HEK293 (cell line): ENCODE results near the gene PDE9A.

Experiments
- KLF1 ChIP-seq: fragments of 450-650 bp; formaldehyde crosslinking; IDR thresholded peaks from 2 replicates; pipeline ENCODE4 v1.5.1; 2016; ENCODE audit warnings: missing biosample characterization, missing genetic modification characterization
- KLF8 ChIP-seq: fragments of 450-650 bp; formaldehyde crosslinking; IDR thresholded peaks from 2 replicates; pipeline ENCODE4 v1.5.1; 2016; ENCODE audit warnings: missing biosample characterization, missing genetic modification characterization
- PRDM1 ChIP-seq: fragments of 450-650 bp; formaldehyde crosslinking; IDR thresholded peaks from 2 replicates; pipeline ENCODE4; 2016; ENCODE audit warnings: missing biosample characterization, missing genetic modification characterization
- SP3 ChIP-seq: fragments of 450-650 bp; formaldehyde crosslinking; IDR thresholded peaks from 2 replicates; pipeline ENCODE4 v1.5.1; 2016; ENCODE audit warnings: missing biosample characterization, missing genetic modification characterization
- ZBTB10 ChIP-seq: fragments of 450-650 bp; formaldehyde crosslinking; IDR thresholded peaks from 2 replicates; pipeline ENCODE4 v1.5.1; 2016; ENCODE audit warnings: missing biosample characterization, missing genetic modification characterization
- ZBTB17 ChIP-seq: fragments of 450-650 bp; formaldehyde crosslinking; IDR thresholded peaks from 2 replicates; pipeline ENCODE4 v1.5.1; 2016; ENCODE audit warnings: missing biosample characterization, missing genetic modification characterization
- ZBTB21 ChIP-seq: fragments of 450-650 bp; formaldehyde crosslinking; IDR thresholded peaks from 2 replicates; pipeline ENCODE4 v1.5.1; 2017; ENCODE audit warnings: missing biosample characterization, missing genetic modification characterization
- ZFHX2 ChIP-seq: fragments of 450-650 bp; formaldehyde crosslinking; conservative IDR thresholded peaks from 2 replicates; pipeline ENCODE4 v1.5.1; 2016; ENCODE audit warnings: missing biosample characterization, missing genetic modification characterization
- ZNF121 ChIP-seq: fragments of 450-650 bp; formaldehyde crosslinking; IDR thresholded peaks from 2 replicates; pipeline ENCODE4 v1.5.1; 2016; ENCODE audit warnings: missing biosample characterization, missing genetic modification characterization
- ZNF146 ChIP-seq: fragments of 450-650 bp; formaldehyde crosslinking; IDR thresholded peaks from 2 replicates; pipeline ENCODE4 v1.5.1; 2016; ENCODE audit warnings: missing biosample characterization, missing genetic modification characterization
- ZNF202 ChIP-seq: fragments of 450-650 bp; formaldehyde crosslinking; IDR thresholded peaks from 2 replicates; pipeline ENCODE4 v1.5.1; 2016; ENCODE audit warnings: missing biosample characterization, missing genetic modification characterization, borderline replicate concordance
- ZNF266 ChIP-seq: fragments of 450-650 bp; formaldehyde crosslinking; IDR thresholded peaks from 2 replicates; pipeline ENCODE4 v1.5.1; 2016; ENCODE audit warnings: missing biosample characterization, missing genetic modification characterization, low read depth
- ZNF292 ChIP-seq: fragments of 450-650 bp; formaldehyde crosslinking; IDR thresholded peaks from 2 replicates; pipeline ENCODE4 v1.5.1; 2016; ENCODE audit warnings: low read depth, missing biosample characterization, missing genetic modification characterization, borderline replicate concordance
- ZNF398 ChIP-seq: fragments of 450-650 bp; formaldehyde crosslinking; IDR thresholded peaks from 2 replicates; pipeline ENCODE4 v1.5.1; 2017; ENCODE audit warnings: missing biosample characterization, missing genetic modification characterization
- ZNF404 ChIP-seq: fragments of 450-650 bp; formaldehyde crosslinking; IDR thresholded peaks from 2 replicates; pipeline ENCODE4 v1.5.1; 2017; ENCODE audit warnings: missing biosample characterization, missing genetic modification characterization
- ZNF426 ChIP-seq: fragments of 450-650 bp; formaldehyde crosslinking; IDR thresholded peaks from 2 replicates; pipeline ENCODE4 v1.5.1; 2017; ENCODE audit warnings: missing biosample characterization, missing genetic modification characterization, mild to moderate bottlenecking, inconsistent platforms, moderate library complexity
- ZNF518A ChIP-seq: fragments of 450-650 bp; formaldehyde crosslinking; conservative IDR thresholded peaks from 2 replicates; pipeline ENCODE4 v1.5.1; 2016; ENCODE audit warnings: low read depth, missing biosample characterization, missing genetic modification characterization
- ZNF560 ChIP-seq: fragments of 450-650 bp; formaldehyde crosslinking; IDR thresholded peaks from 2 replicates; pipeline ENCODE4 v1.5.1; 2017; ENCODE audit warnings: missing biosample characterization, missing genetic modification characterization, borderline replicate concordance
- ZNF624 ChIP-seq: fragments of 450-650 bp; formaldehyde crosslinking; IDR thresholded peaks from 2 replicates; pipeline ENCODE4 v1.5.1; 2017; ENCODE audit warnings: missing biosample characterization, missing genetic modification characterization
- ZNF626 ChIP-seq: fragments of 450-650 bp; sonication (Bioruptor Pico); formaldehyde crosslinking; IDR thresholded peaks from 2 replicates; pipeline ENCODE4 v1.5.1; 2018; ENCODE audit warnings: missing biosample characterization, missing genetic modification characterization, inconsistent platforms
- ZNF645 ChIP-seq: fragments of 450-650 bp; formaldehyde crosslinking; IDR thresholded peaks from 2 replicates; pipeline ENCODE4; 2016; ENCODE audit warnings: missing biosample characterization, missing genetic modification characterization
- ZNF692 ChIP-seq: fragments of 450-650 bp; formaldehyde crosslinking; IDR thresholded peaks from 2 replicates; pipeline ENCODE4 v1.5.1; 2016; ENCODE audit warnings: missing biosample characterization, missing genetic modification characterization
- ZNF747 ChIP-seq: fragments of 450-650 bp; formaldehyde crosslinking; IDR thresholded peaks from 2 replicates; pipeline ENCODE4 v1.5.1; 2016; ENCODE audit warnings: missing biosample characterization, missing genetic modification characterization
- ZNF768 ChIP-seq: fragments of 450-650 bp; formaldehyde crosslinking; IDR thresholded peaks from 2 replicates; pipeline ENCODE4 v1.5.1; 2018; ENCODE audit warnings: missing biosample characterization, mild to moderate bottlenecking, missing genetic modification characterization
- ZNF777 ChIP-seq: fragments of 450-650 bp; formaldehyde crosslinking; IDR thresholded peaks from 2 replicates; pipeline ENCODE4 v1.5.1; 2017; ENCODE audit warnings: missing biosample characterization, missing genetic modification characterization, borderline replicate concordance
- ZSCAN4 ChIP-seq: fragments of 450-650 bp; formaldehyde crosslinking; IDR thresholded peaks from 2 replicates; pipeline ENCODE4 v1.5.1; 2017; ENCODE audit warnings: missing biosample characterization, missing genetic modification characterization

The PDE9A gene

GRCh38 chr21:42672699-42673458 is 19.5 kb downstream of the PDE9A start (continued):
- TF ChIP-seq ZBTB10 (tag by site-specific recombination) (no peak), ZNF626 (no peak), ZFHX2 (tag by site-specific recombination) (peak; percentile 84), ZNF624 (tag by site-specific recombination) (no peak), ZNF202 (tag by site-specific recombination) (no peak), ZNF560 (no peak), ZSCAN4 (tag by site-specific recombination) (0 out of 2 replicates have a peak, but pooled peaks have one; percentile 26), ZNF121 (tag by site-specific recombination) (peak; percentile 49; the same call in 1 of the 2 replicates), ZBTB21 (tag by site-specific recombination) (no peak), ZNF768 (tag by site-specific recombination) (no peak), ZNF645 (tag by site-specific recombination) (no peak), ZNF404 (tag by site-specific recombination) (no peak), ZNF292 (no peak), PRDM1 (tag by site-specific recombination) (no peak), KLF8 (tag by site-specific recombination) (peak; percentile 60; the same call in 1 of the 2 replicates), ZNF692 (tag by site-specific recombination) (peak; percentile 52), KLF1 (tag by site-specific recombination) (peak; percentile 33; the same call in 1 of the 2 replicates), ZBTB17 (tag by site-specific recombination) (peak; percentile 45; the same call in 1 of the 2 replicates), ZNF146 (tag by site-specific recombination) (no peak), ZNF518A (tag by site-specific recombination) (no peak), SP3 (tag by site-specific recombination) (0 out of 2 replicates have a peak, but pooled peaks have one; percentile 23), ZNF398 (tag by site-specific recombination) (no peak), ZNF266 (tag by site-specific recombination) (no peak), ZNF747 (tag by site-specific recombination) (no peak), ZNF426 (tag by site-specific recombination) (no peak), ZNF777 (tag by site-specific recombination) (no peak)
